Stomach smooth muscle (tissue), 2 donors: ENCODE results near the gene BORCS5.

ENCODE experiments used
- H3K27ac ChIP-seq: one replicate; pipeline ENCODE4 v1.7.0; 2013; ENCODE audit warnings: mild to moderate bottlenecking, low read length, inconsistent platforms
- H3K27me3 ChIP-seq, 2 donors: one replicate each; pipeline ENCODE4 v1.7.0; 2013; ENCODE audit warnings: low read length in 2 of 2; ENCODE audit not compliant: insufficient read depth in 2 of 2, control insufficient read depth in 1 of 2
- H3K36me3 ChIP-seq, 2 donors: one replicate each; pipeline ENCODE4 v1.7.0; 2013; ENCODE audit warnings: low read length in 2 of 2; ENCODE audit not compliant: control insufficient read depth in 2 of 2, insufficient read depth in 2 of 2
- H3K4me1 ChIP-seq: one replicate; pipeline ENCODE4 v1.7.0; 2013; ENCODE audit warnings: low read length; ENCODE audit not compliant: control insufficient read depth, insufficient read depth
- H3K4me3 ChIP-seq, 2 donors: one replicate each; pipeline ENCODE4 v1.7.0; 2013; ENCODE audit warnings: low read length in 2 of 2
- H3K9ac ChIP-seq, 2 donors: one replicate each; pipeline ENCODE4 v1.7.0; 2013; ENCODE audit warnings: low read length in 2 of 2, mild to moderate bottlenecking in 1 of 2
- H3K9me3 ChIP-seq, 2 donors: one replicate each; pipeline ENCODE4 v1.7.0; 2013; ENCODE audit warnings: low read length in 2 of 2; ENCODE audit not compliant: control insufficient read depth in 2 of 2
- donor health status: healthy.
- donor health status: Pancreatic carcinoma.

The BORCS5 gene

GRCh38 chr12:12513416-12514006 is 156.6 kb downstream of the BORCS5 start:
- no peak overlapping the region for H3K27ac ChIP-seq
- no peak overlapping the region for H3K9ac ChIP-seq
- H3K4me1 ChIP-seq: no peaks in the 10 kb centered on the region

GRCh38 chr12:12518464-12518845 is 161.6 kb downstream of the BORCS5 start:
- H3K27ac ChIP-seq: no peak overlapping the region

More at GRCh38 chr12:12513416-12514006, 156.6 kb downstream of the BORCS5 start:
- Histone ChIP-seq H3K27me3 (no peaks in the 10 kb centered on the region), H3K9me3 (no peaks in the 10 kb centered on the region), H3K36me3 (peaks cover 4 to 7% of the 10 kb centered on the region in 2 donors), H3K4me3 (no peak overlapping the region)

DNA sequence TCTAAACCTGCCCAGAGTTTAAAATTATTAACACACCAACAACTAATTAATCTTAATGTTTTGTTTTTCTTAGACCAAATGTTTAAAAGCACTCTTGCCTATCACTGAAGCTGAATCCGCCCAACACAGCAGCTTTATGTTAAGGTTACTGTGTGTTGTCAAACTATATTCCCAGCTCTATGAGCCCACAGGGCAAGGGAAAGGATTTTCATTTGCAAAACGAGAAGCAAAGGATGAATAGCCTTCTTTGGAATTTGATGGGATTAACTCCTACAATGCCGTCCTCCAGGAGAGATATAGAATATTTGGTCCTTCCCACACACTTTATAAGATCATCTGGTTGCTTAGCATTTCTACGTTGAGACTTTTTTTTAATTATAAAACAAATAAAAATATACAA is 162.0 kb downstream of the BORCS5 start:
- no peaks in the 10 kb centered on the region for H3K4me1 ChIP-seq
- H3K4me3 ChIP-seq: no peak overlapping the region
- no peaks in the 10 kb centered on the region for H3K27me3 ChIP-seq
- H3K9me3 ChIP-seq: no peaks in the 10 kb centered on the region
- no peak overlapping the region for H3K27ac ChIP-seq
- H3K9ac ChIP-seq: no peak overlapping the region
- H3K36me3 ChIP-seq: peaks cover 12 to 13% of the 10 kb centered on the region in 2 donors

More at GRCh38 chr12:12518464-12518845, 161.6 kb downstream of the BORCS5 start:
- Histone ChIP-seq H3K4me3 (no peak overlapping the region), H3K36me3 (peaks cover 12 to 13% of the 10 kb centered on the region in 2 donors), H3K27me3 (no peaks in the 10 kb centered on the region), H3K4me1 (no peaks in the 10 kb centered on the region), H3K9me3 (no peaks in the 10 kb centered on the region), H3K9ac (no peak overlapping the region)
